ENCODE measurements around the gene GFOD2.

GRCh38 chr16:67708368-67708771 is 10.7 kb downstream of the GFOD2 start:
- TF ChIP-seq CTCF (IDR thresholded peaks at IDR 0.05): no peak
- no peak for TF ChIP-seq POLR2A (IDR thresholded peaks at IDR 0.05)
- no peak for TF ChIP-seq EP300 (IDR thresholded peaks at IDR 0.05)
